ENCODE results near the gene CAPN3.
"Not testable (repeated sequence)": the region's sequence is repeated elsewhere in the genome, so short reads cannot be mapped to it uniquely, and the experiment has no call there.

Gene CAPN3

GRCh38 chr15:42359249-42359648 is at the start of gene CAPN3:
CAPN3 (plus strand) TSS chr15:42359501; CDS start chr15:42359806, 305 bp downstream.
- DNase-seq, result no peak

- DNase-seq, result no peak
These were observed 45.8 kb upstream of the CAPN3 start for GRCh38 chr15:42313463-42313862.

DNA sequence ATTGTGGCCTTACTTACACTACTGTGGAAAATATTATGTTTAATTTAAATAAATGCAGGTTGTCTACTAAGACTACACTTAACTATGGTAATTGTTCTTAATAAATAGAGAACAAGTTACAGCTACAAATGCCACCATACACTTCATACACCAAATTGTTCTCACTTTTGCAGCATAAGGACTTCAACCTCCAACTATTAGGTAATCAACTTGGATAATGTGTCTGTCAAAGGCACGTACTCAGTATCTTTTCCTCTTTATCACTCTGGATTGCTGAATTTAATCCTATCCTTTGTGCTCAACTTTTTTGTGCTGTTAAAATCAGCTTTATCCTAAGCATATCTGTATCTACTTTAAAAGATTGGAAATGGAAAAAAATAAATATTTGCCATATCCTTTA is 44.5 kb upstream of the CAPN3 start:
- no peak for DNase-seq

- no peak for DNase-seq
These were observed 43.8 kb upstream of the CAPN3 start for GRCh38 chr15:42315521-42315920.

DNA sequence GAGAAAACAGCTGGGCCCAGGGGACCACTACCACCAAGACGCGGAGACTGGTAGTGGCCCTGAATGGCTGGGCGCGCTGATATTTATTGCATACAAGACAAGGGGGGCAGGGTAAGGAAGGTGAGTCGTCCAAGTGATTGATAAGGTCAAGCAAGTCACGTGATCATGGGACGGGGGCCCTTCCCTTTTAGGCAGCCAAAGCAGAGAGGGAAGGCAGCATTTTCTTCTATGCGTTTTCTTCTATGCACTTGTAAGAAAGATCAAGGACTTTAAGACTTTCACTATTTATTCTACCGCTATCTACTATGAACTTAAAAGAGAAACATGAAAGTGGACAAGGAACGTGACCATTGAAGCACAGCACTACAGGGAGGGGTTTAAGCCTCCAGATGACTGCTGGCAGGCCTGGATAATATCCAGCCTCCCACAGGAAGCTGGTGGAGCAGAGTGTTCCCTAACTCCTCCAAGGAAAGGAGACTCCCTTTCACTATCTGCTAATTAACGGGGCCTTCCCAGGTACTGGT is 43.0 kb upstream of the CAPN3 start:
- DNase-seq, result not testable (repeated sequence)

- DNase-seq, result no peak
These were observed 40.1 kb upstream of the CAPN3 start for GRCh38 chr15:42319206-42319605.

GRCh38 chr15:42324308-42324707 is 35.0 kb upstream of the CAPN3 start:
- DNase-seq, result no peak

- no peak for DNase-seq
These were observed 30.1 kb upstream of the CAPN3 start for GRCh38 chr15:42329161-42329560.

GRCh38 chr15:42329992-42330391 is 29.3 kb upstream of the CAPN3 start:
- no peak for DNase-seq

DNA sequence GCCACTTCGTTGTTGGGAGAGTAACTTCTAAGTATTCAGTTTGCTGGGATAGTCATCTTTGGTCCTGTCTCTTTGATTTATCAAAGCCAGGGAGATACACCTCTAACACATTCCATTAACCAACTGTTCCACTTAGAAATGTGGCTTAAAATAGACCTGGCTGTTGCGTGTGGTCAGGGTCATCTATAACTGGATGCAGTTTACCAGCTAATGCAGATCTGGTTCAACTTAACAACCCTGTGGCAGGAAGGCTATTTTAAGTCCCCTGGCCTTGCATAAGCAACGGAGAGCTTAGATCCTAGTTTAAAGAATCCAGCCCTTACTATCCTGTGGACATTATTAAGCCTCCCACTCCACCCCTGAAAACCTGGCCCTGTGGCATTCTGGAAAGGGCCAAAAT is 28.1 kb upstream of the CAPN3 start:
- DNase-seq, result no peak

DNA sequence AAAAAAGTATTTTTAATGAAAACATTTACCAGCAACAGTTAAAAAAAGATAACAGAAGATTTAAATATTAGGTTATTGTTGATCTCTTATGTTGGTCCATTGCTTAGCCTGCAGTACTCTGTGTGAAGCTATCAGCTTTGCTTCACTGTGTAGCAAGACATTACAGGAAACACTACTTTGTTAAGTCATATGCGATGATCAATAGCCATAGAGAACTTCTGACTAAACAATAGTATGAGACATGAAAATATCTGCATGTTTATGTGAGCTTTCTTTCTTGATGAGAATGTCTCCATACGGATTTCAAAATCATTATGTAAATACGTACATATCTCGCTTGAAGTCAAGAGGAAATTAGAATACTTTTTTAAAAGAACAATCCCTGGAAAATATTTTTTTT is 27.0 kb upstream of the CAPN3 start:
- no peak for DNase-seq

- DNase-seq, result no peak
These were observed 24.2 kb upstream of the CAPN3 start for GRCh38 chr15:42335074-42335473.

- DNase-seq, result not testable (repeated sequence)
These were observed 22.7 kb upstream of the CAPN3 start for GRCh38 chr15:42336650-42337049.

DNA sequence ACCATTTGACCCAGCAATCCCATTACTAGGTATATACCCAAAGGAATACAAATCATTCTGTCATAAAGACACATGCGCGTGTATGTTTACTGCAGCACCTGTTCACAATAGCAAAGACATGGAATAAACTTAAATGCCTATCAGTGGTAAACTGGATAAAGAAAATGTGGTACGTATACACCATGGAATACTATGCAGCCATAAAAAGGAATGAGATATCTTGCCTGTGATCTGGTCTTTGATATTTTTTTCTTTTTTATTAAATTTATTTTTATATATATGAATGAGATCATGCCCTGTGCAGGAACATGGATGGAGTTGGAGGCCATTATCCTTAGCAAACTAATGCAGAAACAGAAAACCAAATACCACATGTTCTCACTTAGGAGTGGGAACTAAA is 22.2 kb upstream of the CAPN3 start:
- not testable (repeated sequence) for DNase-seq

DNA sequence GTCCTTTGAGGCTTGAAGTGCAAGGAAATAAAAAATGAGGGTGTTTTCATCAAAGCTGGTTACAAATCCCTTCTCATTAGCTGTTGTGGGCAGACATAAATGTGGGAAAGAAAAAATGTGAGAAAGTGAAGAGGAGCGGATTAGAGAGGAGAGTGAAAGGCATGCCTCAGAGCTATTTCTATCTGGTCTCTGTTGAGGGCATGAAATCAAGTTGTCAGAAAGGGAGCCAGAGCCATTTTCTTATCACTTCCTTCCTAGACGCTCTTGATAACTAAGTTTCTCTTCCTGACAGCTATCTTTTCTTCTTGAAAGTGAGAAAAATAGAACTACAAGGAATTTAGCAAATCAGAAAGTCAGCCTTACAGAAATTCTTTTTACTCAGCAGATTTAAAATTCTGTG is 20.8 kb upstream of the CAPN3 start:
- DNase-seq, result no peak

GRCh38 chr15:42343596-42344232 is 15.6 kb upstream of the CAPN3 start:
- no peak for DNase-seq

DNA sequence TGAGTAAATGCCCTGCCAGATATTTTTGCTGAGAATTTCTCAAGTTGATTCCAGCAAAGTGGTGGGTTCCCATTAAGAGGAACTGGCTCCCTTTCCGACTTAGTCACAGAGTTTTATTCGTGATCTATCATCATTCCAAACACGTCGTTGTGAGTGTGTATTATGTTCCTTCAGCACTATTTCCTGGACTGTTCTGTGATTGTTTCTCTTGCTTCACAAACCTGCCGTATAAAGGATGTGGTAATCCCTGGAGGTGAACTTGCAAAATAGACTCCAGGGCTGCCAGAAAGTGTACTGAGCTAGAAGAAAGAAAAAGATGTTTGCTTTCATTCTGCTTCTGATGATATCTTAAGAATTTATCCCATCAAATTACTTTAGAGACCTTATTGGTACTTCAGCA is 14.5 kb upstream of the CAPN3 start:
- DNase-seq, result no peak

DNA sequence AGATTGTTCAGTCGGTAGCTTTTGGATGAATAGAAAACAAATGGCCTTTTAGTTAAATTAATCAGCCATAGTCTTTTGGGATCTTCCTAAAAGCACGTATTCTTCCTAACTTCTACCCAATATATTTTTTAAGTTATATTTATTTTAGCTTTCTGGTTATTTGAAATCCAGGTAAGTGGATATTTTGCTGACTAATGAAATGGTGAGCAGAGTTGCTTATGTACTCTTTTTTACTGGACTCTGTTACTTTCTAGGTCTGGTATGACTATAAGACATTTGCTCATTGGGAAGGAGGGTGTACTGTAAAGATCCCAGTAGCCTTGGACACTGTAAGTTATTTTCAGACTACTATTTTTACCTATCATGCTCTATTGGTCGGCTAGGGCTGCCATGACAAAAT is 13.8 kb upstream of the CAPN3 start:
- no peak for DNase-seq

- DNase-seq, result no peak
These were observed 11.2 kb upstream of the CAPN3 start for GRCh38 chr15:42348083-42348482.

- no peak for DNase-seq
These were observed 10.1 kb upstream of the CAPN3 start for GRCh38 chr15:42349186-42349585.

GRCh38 chr15:42352401-42352800 is 6.9 kb upstream of the CAPN3 start:
- no peak for DNase-seq

- DNase-seq, result no peak
These were observed 6.2 kb upstream of the CAPN3 start for GRCh38 chr15:42353061-42353460.

- DNase-seq, result no peak
These were observed 4.5 kb upstream of the CAPN3 start for GRCh38 chr15:42354824-42355223.

DNA sequence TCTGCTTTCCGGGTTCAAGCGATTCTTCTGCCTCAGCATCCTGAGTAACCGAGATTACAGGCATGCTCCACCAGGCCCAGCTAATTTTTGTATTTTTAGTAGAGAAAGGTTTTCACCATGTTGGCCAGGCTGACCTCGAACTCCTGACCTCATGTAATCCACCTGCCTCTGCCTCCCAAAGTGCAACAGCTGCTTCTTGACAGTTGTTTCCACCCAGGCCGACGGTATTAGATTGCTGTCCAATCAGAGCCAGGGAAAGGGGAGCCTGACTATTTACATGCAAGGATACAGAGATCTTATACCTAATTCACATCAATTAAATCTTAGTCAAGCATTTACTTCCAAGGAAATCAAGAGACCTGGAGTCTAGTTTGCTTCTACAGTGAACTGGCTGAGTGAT is 4.0 kb upstream of the CAPN3 start:
- no peak for DNase-seq

DNA sequence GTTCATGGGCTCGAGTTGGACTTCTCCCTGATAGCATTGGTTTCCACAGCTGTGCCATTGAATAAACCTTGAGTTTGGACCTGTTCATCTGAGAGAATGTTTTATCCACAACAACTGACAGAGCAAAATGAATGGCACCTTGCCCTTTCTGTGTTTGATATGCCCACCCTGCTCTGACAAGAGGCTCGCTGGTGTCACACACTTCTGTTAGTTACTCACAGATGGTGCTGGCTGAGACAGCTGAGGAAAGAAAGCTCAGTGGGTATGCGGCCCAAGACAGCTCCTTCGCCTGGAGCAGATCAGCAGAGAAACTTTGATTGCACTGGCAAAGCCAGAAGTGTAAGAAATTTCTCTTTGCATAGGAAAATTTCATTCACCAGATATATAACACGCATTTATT is 2.5 kb upstream of the CAPN3 start:
- DNase-seq, result no peak
